AG04449 (cell line): ENCODE measurements around the gene TBCE.

ENCODE experiments used
- CTCF ChIA-PET: fragments of 350-600 bp; formaldehyde crosslinking; extraction: SDS; loops from one replicate; lab custom pipeline; 2021; ENCODE audit warnings: antibody characterized with exemption; lab: Yijun Ruan, JAX
- POLR2A ChIA-PET: fragments of 400-600, 350-600 bp; formaldehyde crosslinking; extraction: SDS; loops from one replicate; lab custom pipeline; 2020; ENCODE audit warnings: antibody characterized with exemption, inconsistent platforms; lab: Yijun Ruan, JAX
- DNase-seq: peaks from one replicate; pipeline ENCODE4 v3.0.0-alpha.2; 2010; ENCODE audit warnings: low read depth, low spot score
- H3K4me3 ChIP-seq: 2 replicates; pipeline ENCODE4 v1.5.1; 2011; ENCODE audit warnings: low read depth, mild to moderate bottlenecking, control low read depth, low read length
- CTCF ChIP-seq: IDR thresholded peaks from one replicate; pipeline ENCODE4 v1.5.1; 2011; ENCODE audit warnings: mild to moderate bottlenecking, moderate library complexity, low read length, control low read depth, inconsistent platforms; ENCODE audit not compliant: insufficient read depth; ENCODE audit errors: missing control alignments

TBCE gene

GRCh38 chr1:235330918-235331285, 36.3 kb upstream of the TBCE start:
- ChIA-PET CTCF (interaction anchor here (1.2 to 2.6 kb wide), 4 partner anchors 84 to 270 kb away, joined by 3 to 15 read pairs (median 7); partner anchors contain the start of gene B3GALNT2), POLR2A (interaction anchor here (1.8 kb wide), 1 partner anchor 84 kb away, joined by 3 read pairs; no protein-coding TSS in a partner anchor)
- no peak overlapping the region for H3K4me3 ChIP-seq
- TF ChIP-seq CTCF, result no peak
- no peak for DNase-seq

- no peak for DNase-seq
These were observed 35.8 kb upstream of the TBCE start for GRCh38 chr1:235331401-235331800.

GRCh38 chr1:235336903-235337302, 30.3 kb upstream of the TBCE start:
- CTCF ChIA-PET, result no interaction called here
- TF ChIP-seq CTCF, result no peak
- no peak for DNase-seq
- H3K4me3 ChIP-seq, result no peak overlapping the region
- POLR2A ChIA-PET, result no interaction called here

More at GRCh38 chr1:235331401-235331800, 35.8 kb upstream of the TBCE start:
- no peak for TF ChIP-seq CTCF
- no peak overlapping the region for H3K4me3 ChIP-seq
- POLR2A ChIA-PET, result interaction anchor here (1.8 kb wide), 1 partner anchor 84 kb away, joined by 3 read pairs; no protein-coding TSS in a partner anchor
- CTCF ChIA-PET, result interaction anchor here (0.8 to 2.6 kb wide), 4 partner anchors 76 to 270 kb away, joined by 3 to 15 read pairs (median 6); no protein-coding TSS in a partner anchor

GRCh38 chr1:235339746-235340145, 27.5 kb upstream of the TBCE start:
- TF ChIP-seq CTCF, result no peak
- no peak for DNase-seq
- no peak overlapping the region for H3K4me3 ChIP-seq
- ChIA-PET CTCF (interaction anchor here (0.8 kb wide), 1 partner anchor 77 kb away, joined by 3 read pairs; no protein-coding TSS in a partner anchor), POLR2A (no interaction called here)

GRCh38 chr1:235341334-235341733, 25.9 kb upstream of the TBCE start:
- POLR2A ChIA-PET, result no interaction called here
- CTCF ChIA-PET, result interaction anchor here (2.0 kb wide), 1 partner anchor 74 kb away, joined by 7 read pairs; no protein-coding TSS in a partner anchor
- DNase-seq, result no peak
- no peak overlapping the region for H3K4me3 ChIP-seq
- no peak for TF ChIP-seq CTCF

GRCh38 chr1:235342039-235342438, 25.2 kb upstream of the TBCE start:
- no peak overlapping the region for H3K4me3 ChIP-seq
- DNase-seq, result no peak
- ChIA-PET CTCF (interaction anchor here (1.4 to 2.0 kb wide), 2 partner anchors 13 to 74 kb away, joined by 6 to 7 read pairs; partner anchors contain the start of gene GGPS1), POLR2A (interaction anchor here (0.6 kb wide), 1 partner anchor 156 kb away, joined by 3 read pairs; no protein-coding TSS in a partner anchor)
- TF ChIP-seq CTCF, result no peak
